OCI-LY7 (cell line): ENCODE data around the gene TET3. TPM values are rescaled to one million over a fixed set of nuclear protein-coding genes. Genes with fewer than 3 reads are reported as not detected.

Experiments
- BruUV-seq: library from RNA; stranded (reverse); fragments of 400-500 nt; replicated peaks from 2 replicates; lab custom pipeline; 2021; lab: Mats Ljungman, UMichigan
- CTCF ChIA-PET: fragments of 300-600 bp; sonication (Branson Sonifier 250); formaldehyde crosslinking; loops from one replicate; lab custom pipeline; 2022; ENCODE audit warnings: antibody characterized with exemption; ENCODE audit not compliant: unreplicated experiment; lab: Charles Lee
- POLR2A ChIA-PET: fragments of 300-600 bp; sonication (Branson Sonifier 250); formaldehyde crosslinking; loops from one replicate; lab custom pipeline; 2022; ENCODE audit warnings: antibody characterized with exemption; lab: Charles Lee
- DNase-seq: peaks from one replicate; pipeline ENCODE4 v3.0.0-alpha.2; 2015; ENCODE audit warnings: low spot score
- H2AFZ ChIP-seq: fragments of 200-600 bp; sonication (generic), shearing (Covaris generic); 2 replicates; pipeline ENCODE4 v1.6.1; 2014; ENCODE audit warnings: mild to moderate bottlenecking, antibody characterized with exemption, low read length, moderate library complexity
- H3K27ac ChIP-seq: fragments of 200-600 bp; sonication (generic); 2 replicates; pipeline ENCODE4 v1.5.1; 2014; ENCODE audit warnings: mixed run types, low read depth, mild to moderate bottlenecking, moderate library complexity, low read length, inconsistent platforms; ENCODE audit not compliant: poor library complexity, severe bottlenecking
- H3K36me3 ChIP-seq: fragments of 200-600 bp; sonication (generic); 2 replicates; pipeline ENCODE4 v1.6.1; 2014; ENCODE audit warnings: mild to moderate bottlenecking, antibody characterized with exemption, low read length, moderate library complexity, mixed read lengths; ENCODE audit not compliant: insufficient read depth
- H3K4me1 ChIP-seq: fragments of 200-600 bp; sonication (generic); 2 replicates; pipeline ENCODE4 v1.5.1; 2014; ENCODE audit warnings: mild to moderate bottlenecking, low read length; ENCODE audit not compliant: insufficient read depth, poor library complexity, severe bottlenecking
- H3K4me2 ChIP-seq: fragments of 200-600 bp; sonication (generic); 2 replicates; pipeline ENCODE4 v1.6.1; 2014; ENCODE audit warnings: mild to moderate bottlenecking, low read length
- H3K4me3 ChIP-seq: fragments of 200-600 bp; sonication (generic); 2 replicates; pipeline ENCODE4 v1.5.1; 2014; ENCODE audit warnings: mild to moderate bottlenecking, low read depth, low read length; ENCODE audit not compliant: poor library complexity, severe bottlenecking
- H3K79me2 ChIP-seq: fragments of 200-600 bp; sonication (generic); 2 replicates; pipeline ENCODE4 v1.6.1; 2016; ENCODE audit warnings: low read depth, mild to moderate bottlenecking, low read length, moderate library complexity, mixed read lengths; ENCODE audit not compliant: insufficient read depth
- H3K9me2 ChIP-seq: fragments of 200-600 bp; sonication (generic); 2 replicates; pipeline ENCODE4 v1.6.1; 2016; ENCODE audit warnings: mild to moderate bottlenecking, low read length, mixed read lengths; ENCODE audit not compliant: insufficient read depth
- H3K9me3 ChIP-seq: fragments of 200-600 bp; sonication (generic); 2 replicates; pipeline ENCODE4 v1.6.1; 2014; ENCODE audit warnings: mild to moderate bottlenecking, mixed run types, low read length, mixed read lengths
- H4K20me1 ChIP-seq: fragments of 200-600 bp; sonication (generic); 2 replicates; pipeline ENCODE4 v1.6.1; 2014; ENCODE audit warnings: mild to moderate bottlenecking, antibody characterized with exemption, low read length, moderate library complexity, mixed read lengths; ENCODE audit not compliant: insufficient read depth
- EZH2phosphoT487 ChIP-seq: fragments of 200-600 bp; sonication (generic); IDR thresholded peaks from 2 replicates; pipeline ENCODE4 v1.6.1; 2018; ENCODE audit warnings: low read depth, borderline replicate concordance, mild to moderate bottlenecking, mixed run types, antibody characterized with exemption, low read length, moderate library complexity, mixed read lengths
- intact Hi-C: fragments of 100-400 bp; cut with micrococcal nuclease; formaldehyde crosslinking; loops from one replicate; pipeline ENCODE4 v1.10.0; 2022; ENCODE audit not compliant: unreplicated experiment
- total RNA-seq, 2 experiments: library from RNA; depleted of rRNA in 1 of 2; stranded (reverse); fragments of >200 nt in 1 of 2; shearing (Covaris generic) in 1 of 2; gene quantifications; 2 replicates each; pipeline ENCODE4 v1.2.3, GENCODE V29; 2014 to 2022
- TF ChIP-seq, protein P1 (sequence below): fragments of 200-600 bp; sonication (generic); conservative IDR thresholded peaks from 2 replicates; pipeline ENCODE4 v1.5.1; 2014; ENCODE audit warnings: mild to moderate bottlenecking, antibody characterized with exemption, low read length, moderate library complexity, mixed read lengths

Gene TET3
- total RNA-seq, 2 experiments from 2014 or later, result 14.7 to 25.2 TPM

- Histone ChIP-seq H3K79me2 (peaks cover 67% of the 10 kb centered on the region), H4K20me1 (peaks cover 9% of the 10 kb centered on the region; the same call in 1 of the 2 replicates), H3K4me2 (no peak overlapping the region), H3K27ac (no peak overlapping the region), H3K9me3 (peaks cover 6% of the 10 kb centered on the region; the same call in 1 of the 2 replicates), H3K36me3 (peaks cover 54% of the 10 kb centered on the region), H2AFZ (no peak overlapping the region), H3K9me2 (no peaks in the 10 kb centered on the region), H3K4me1 (peaks cover 12% of the 10 kb centered on the region), H3K4me3 (no peak overlapping the region)
- intact Hi-C loops, result no loop called here
- TF ChIP-seq, protein P1, sequence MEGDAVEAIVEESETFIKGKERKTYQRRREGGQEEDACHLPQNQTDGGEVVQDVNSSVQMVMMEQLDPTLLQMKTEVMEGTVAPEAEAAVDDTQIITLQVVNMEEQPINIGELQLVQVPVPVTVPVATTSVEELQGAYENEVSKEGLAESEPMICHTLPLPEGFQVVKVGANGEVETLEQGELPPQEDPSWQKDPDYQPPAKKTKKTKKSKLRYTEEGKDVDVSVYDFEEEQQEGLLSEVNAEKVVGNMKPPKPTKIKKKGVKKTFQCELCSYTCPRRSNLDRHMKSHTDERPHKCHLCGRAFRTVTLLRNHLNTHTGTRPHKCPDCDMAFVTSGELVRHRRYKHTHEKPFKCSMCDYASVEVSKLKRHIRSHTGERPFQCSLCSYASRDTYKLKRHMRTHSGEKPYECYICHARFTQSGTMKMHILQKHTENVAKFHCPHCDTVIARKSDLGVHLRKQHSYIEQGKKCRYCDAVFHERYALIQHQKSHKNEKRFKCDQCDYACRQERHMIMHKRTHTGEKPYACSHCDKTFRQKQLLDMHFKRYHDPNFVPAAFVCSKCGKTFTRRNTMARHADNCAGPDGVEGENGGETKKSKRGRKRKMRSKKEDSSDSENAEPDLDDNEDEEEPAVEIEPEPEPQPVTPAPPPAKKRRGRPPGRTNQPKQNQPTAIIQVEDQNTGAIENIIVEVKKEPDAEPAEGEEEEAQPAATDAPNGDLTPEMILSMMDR, result no peak
- no peak for TF ChIP-seq EZH2phosphoT487
- ChIA-PET CTCF (no interaction called here), POLR2A (interaction anchor here (0.6 kb wide), 1 partner anchor 205 kb away, joined by 3 read pairs; the partner anchor contains the start of gene MTHFD2)
- no TSS peak for BruUV-seq
- no peak for DNase-seq
Measured at GRCh38 chr2:73993376-73993775, 8.7 kb downstream of the TET3 start.

- Histone ChIP-seq H3K4me2 (no peak overlapping the region), H3K4me1 (peaks cover 8% of the 10 kb centered on the region)
Measured at GRCh38 chr2:73993778-73994177, 9.1 kb downstream of the TET3 start.

More at GRCh38 chr2:73993778-73994177, 9.1 kb downstream of the TET3 start:
- ChIA-PET CTCF (no interaction called here), POLR2A (no interaction called here)
- DNase-seq, result no peak
- H3K36me3 ChIP-seq, result peaks cover 50% of the 10 kb centered on the region
- peaks cover 6% of the 10 kb centered on the region; the same call in 1 of the 2 replicates for H3K9me3 ChIP-seq
- no peak overlapping the region for H3K4me3 ChIP-seq
- TF ChIP-seq, protein P1, result no peak
- no peak for TF ChIP-seq EZH2phosphoT487
- no TSS peak for BruUV-seq
- no peak overlapping the region for H2AFZ ChIP-seq
- intact Hi-C loops, result no loop called here
- H3K9me2 ChIP-seq, result no peaks in the 10 kb centered on the region
- peaks cover 63% of the 10 kb centered on the region for H3K79me2 ChIP-seq
- no peak overlapping the region for H3K27ac ChIP-seq
- peaks cover 9% of the 10 kb centered on the region; the same call in 1 of the 2 replicates for H4K20me1 ChIP-seq
